Fibroblast of the conjunctiva (primary cell): Measurements from ENCODE around the gene OR6C2.
"Not testable (repeated sequence)": the region's sequence is repeated elsewhere in the genome, so short reads cannot be mapped to it uniquely, and the experiment has no call there.

Experiments used
- DNase-seq: peaks from one replicate; pipeline ENCODE4 v3.0.0-alpha.2; 2010; ENCODE audit warnings: low read depth

Gene OR6C2

DNA sequence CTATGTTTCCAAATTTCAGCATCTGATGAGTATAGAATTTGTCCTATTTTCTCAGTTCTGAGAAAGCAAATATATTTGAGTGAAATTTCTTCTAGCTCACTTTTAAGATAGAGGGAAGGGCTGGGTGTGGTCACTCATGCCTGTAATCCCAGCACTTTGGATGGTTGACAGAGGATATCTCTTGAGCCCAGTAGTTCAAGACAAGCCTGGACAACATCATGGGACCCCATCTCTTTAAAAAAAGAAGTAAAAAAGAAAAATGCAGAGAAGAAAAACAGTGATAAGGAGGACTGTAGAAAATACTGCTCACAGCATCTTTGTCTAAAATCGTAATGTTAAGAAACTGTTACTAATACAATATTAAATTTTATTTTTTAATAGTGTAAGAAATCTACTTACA is 28.4 kb downstream of the OR6C2 start:
- no peak for DNase-seq

DNA sequence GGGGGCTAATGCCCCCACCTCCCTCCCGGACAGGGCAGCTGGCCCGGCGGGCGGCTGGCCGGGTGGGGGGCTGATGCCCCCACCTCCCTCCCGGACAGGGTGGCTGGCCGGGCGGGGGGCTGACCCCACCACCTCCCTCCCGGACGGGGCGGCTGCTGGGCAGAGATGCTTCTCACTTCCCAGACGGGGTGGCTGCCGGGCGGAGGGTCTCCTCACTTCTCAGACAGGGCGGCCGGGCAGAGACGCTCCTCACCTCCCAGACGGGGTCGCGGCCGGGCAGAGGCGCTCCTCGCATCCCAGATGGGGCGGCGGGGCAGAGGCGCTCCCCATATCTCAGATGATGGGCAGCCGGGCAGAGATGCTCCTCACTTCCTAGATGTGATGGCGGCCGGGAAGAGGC is 35.3 kb downstream of the OR6C2 start:
- DNase-seq: not testable (repeated sequence)

DNA sequence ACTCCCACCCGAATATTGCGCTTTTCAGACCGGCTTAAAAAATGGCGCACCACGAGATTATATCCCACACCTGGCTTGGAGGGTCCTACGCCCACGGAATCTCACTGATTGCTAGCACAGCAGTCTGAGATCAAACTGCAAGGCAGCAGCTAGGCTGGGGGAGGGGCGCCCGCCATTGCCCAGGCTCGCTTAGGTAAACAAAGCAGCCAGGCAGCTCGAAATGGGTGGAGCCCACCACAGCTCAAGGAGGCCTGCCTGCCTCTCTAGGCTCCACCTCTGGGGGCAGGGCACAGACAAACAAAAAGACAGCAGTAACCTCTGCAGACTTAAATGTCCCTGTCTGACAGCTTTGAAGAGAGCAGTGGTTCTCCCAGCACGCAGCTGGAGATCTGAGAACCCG is 40.4 kb downstream of the OR6C2 start:
- DNase-seq: not testable (repeated sequence)

DNA sequence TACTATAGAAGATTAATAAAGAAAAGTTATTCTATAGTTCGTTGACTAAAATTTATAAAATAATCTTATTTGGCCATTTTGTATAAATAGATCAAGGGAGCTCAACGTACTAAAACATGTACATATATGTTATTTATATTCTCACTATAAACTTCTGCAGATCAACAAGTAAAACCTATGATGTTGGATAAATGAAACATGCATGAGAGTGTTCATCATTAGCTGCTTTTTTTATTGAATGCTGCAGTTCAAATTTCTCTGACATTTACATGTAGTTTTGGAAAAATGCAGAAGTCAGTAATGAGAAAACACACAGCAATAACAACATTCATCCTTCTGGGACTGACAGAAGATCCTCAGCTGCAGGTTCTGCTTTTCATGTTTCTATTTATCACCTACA is 48.2 kb downstream of the OR6C2 start, which contains the start of gene OR6C68:
TSS of gene OR6C68 (plus strand) at position 301 of the 400 bp plus-strand sequence. CDS start at position 301, 0 bp downstream.
- no peak for DNase-seq

DNA sequence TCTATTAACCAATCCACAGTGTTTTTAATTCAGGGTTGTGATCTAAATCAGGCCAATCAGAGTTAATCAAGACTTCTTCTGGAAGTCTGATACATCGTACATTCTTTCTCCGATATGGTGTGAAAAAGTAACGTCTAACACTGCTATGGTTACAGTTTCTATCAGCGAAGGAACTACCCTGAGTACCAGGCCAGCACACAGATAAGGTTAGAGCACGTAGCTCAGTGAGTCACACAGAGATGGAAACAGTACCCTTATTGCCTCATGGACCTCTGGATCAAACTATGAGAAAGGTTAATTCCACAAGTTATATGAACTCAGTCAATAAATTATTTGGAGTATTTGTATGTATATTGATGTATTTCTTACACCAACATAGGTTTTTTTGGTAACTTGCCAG is 51.6 kb downstream of the OR6C2 start:
- no peak for DNase-seq

DNA sequence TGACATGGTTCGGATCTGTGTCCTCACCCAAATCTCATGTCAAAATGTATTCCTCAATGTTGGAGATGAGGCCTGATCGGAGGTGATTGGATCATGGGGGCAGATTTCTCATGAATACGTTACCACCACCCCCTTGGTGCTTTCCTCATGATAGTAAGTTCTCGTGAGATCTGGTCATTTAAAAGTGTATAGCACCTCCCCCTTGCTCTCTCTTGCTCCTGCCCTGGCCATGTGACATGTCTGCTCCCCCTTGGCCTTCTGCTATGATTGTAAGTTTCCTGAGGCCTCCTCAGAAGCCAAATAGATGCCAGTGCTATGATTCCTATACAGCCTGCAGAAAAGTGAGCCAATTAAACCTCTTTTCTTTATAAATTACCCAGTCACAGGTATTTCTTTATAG is 55.4 kb downstream of the OR6C2 start:
- DNase-seq: no peak

DNA sequence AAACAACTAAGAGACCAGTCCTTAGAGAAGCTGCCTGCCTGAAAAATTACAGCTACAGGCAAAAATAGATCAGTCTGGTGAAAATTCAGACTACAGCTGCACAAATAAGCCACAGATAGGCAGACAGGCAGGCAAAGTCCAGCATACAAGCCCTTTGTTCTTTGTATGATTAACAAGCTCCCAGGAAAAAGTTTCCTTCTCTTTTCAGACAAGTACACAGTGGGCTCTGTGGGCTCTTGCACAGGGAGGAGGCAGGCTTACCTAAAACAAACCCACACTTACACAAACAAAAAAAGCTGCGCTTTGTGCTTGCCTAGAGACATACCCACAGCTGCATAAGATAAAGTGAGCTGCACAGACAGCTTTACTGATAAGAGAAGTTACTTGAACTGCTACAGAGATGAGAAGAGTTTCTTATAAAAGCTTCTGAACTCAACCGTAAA is 56.0 kb downstream of the OR6C2 start:
- no peak for DNase-seq

DNA sequence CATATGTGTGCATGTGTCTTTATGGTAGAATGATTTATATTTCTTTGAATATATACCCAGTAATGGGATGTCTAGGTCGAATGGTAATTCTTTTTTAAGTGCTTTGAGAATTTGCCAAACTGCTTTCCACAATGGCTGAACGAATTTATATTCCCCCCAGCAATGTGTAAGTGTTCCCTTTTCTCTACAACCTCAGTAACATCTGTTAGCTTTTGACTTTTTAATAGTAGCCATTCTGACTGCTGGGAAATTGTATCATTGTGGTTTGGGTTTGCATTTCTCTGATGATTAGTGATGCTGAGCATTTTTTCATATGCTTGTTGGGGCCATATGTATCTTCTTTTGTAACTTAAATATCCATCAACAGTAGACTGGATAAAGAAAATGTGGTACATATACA is 57.7 kb downstream of the OR6C2 start:
- DNase-seq: no peak
